LNCAP (cell line): ENCODE data around the gene LDLRAD3.

Experiments
- CTCF ChIP-seq: fragments of 450-650 bp; IDR thresholded peaks from 2 replicates; pipeline ENCODE4 v1.5.1; 2017; ENCODE audit warnings: mild to moderate bottlenecking

The LDLRAD3 gene

GRCh38 chr11:36016709-36017108 is 72.8 kb downstream of the LDLRAD3 start:
- TF ChIP-seq CTCF, result no peak

- no peak for TF ChIP-seq CTCF
These were observed 75.2 kb downstream of the LDLRAD3 start for GRCh38 chr11:36019005-36019596.

GRCh38 chr11:36019722-36020121 is 75.9 kb downstream of the LDLRAD3 start:
- no peak for TF ChIP-seq CTCF

GRCh38 chr11:36022882-36023281 is 79.0 kb downstream of the LDLRAD3 start:
- no peak for TF ChIP-seq CTCF

- no peak for TF ChIP-seq CTCF
These were observed 80.1 kb downstream of the LDLRAD3 start for GRCh38 chr11:36023922-36024321.

- no peak for TF ChIP-seq CTCF
These were observed 80.9 kb downstream of the LDLRAD3 start for GRCh38 chr11:36024716-36025115.

GRCh38 chr11:36026315-36026968 is 82.6 kb downstream of the LDLRAD3 start:
- no peak for TF ChIP-seq CTCF

GRCh38 chr11:36027731-36028130 is 83.9 kb downstream of the LDLRAD3 start:
- TF ChIP-seq CTCF, result no peak
